Measurements from ENCODE around the gene CYB5A.

The CYB5A gene

DNA sequence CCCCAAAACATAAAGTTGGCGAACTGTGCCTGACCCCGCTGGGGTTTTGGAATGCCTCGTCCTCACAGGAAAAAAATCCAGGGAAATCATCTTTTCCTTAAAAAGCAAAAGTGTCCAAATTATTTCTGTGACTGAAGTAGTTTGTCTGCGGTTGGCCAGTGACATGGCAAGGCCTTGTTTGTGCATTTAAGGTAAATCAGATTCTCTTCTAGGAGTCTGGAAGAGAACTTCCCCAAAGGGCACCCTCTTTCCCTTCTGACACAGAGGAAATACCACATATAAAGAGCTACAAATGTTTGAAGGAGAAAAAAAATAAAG is 737 bp upstream of the CYB5A start:
- no peak for TF ChIP-seq ZFX (IDR thresholded peaks at IDR 0.05)
- TF ChIP-seq, protein P1, sequence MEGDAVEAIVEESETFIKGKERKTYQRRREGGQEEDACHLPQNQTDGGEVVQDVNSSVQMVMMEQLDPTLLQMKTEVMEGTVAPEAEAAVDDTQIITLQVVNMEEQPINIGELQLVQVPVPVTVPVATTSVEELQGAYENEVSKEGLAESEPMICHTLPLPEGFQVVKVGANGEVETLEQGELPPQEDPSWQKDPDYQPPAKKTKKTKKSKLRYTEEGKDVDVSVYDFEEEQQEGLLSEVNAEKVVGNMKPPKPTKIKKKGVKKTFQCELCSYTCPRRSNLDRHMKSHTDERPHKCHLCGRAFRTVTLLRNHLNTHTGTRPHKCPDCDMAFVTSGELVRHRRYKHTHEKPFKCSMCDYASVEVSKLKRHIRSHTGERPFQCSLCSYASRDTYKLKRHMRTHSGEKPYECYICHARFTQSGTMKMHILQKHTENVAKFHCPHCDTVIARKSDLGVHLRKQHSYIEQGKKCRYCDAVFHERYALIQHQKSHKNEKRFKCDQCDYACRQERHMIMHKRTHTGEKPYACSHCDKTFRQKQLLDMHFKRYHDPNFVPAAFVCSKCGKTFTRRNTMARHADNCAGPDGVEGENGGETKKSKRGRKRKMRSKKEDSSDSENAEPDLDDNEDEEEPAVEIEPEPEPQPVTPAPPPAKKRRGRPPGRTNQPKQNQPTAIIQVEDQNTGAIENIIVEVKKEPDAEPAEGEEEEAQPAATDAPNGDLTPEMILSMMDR (conservative IDR thresholded peaks at IDR 0.05), result no peak
- peak overlapping the region; percentile 90 for H3K27ac ChIP-seq

DNA sequence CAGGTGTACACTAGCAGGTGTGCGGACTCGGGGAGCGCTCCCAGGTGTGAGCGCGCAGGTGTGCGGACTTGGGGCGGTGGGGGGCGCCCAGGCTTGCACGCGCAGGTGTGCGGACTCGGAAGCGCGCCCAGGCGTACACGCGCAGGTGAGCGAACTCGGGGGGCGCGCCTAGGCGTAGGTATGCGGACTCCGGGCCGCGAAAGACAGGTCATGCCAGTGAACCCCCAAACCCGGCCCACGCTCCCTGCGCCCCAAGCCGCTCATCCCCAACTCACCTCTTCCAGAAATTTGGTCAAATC is 342 bp downstream of the CYB5A start:
- no peak for TF ChIP-seq ZFX (IDR thresholded peaks at IDR 0.05)
- TF ChIP-seq, protein P1 (conservative IDR thresholded peaks at IDR 0.05), result peak; percentile 61
- peak overlapping the region; percentile 90 for H3K27ac ChIP-seq

DNA sequence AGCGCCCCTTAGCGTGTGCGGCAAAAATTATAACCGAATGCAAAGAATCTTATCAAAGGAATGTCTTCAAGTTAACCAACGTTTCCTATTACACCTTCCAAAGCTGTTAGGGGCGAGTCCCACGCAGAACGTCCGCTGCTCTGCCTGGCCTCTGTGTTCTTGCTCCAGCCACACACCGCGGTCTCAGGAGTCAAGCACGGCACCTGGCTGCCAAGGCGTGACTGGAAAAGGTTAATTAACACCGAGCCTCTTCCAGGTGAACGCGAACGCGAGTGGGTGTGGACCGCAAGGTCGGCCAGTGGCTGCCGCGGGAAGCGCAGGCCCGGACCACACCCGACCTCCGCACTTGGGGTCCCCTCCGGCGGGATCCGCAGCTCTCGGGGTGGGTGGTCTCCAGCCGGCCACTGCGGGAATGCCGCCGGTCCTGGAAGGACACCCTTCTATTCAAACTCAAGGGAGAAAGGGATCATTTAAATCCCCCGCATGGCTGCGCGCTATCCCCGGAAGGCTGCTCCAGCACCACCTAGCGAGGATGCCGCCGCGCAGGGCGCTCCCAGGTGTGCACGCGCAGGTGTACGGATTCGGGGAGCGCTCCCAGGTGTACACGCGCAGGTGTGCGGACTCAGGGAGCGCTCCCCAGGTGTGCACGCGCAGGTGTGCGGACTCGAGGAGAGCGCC is 830 bp downstream of the CYB5A start:
- peak overlapping the region; percentile 90 for H3K27ac ChIP-seq
- no peak for TF ChIP-seq ZFX (IDR thresholded peaks at IDR 0.05)
- TF ChIP-seq, protein P1 (conservative IDR thresholded peaks at IDR 0.05), result peak; percentile 80

DNA sequence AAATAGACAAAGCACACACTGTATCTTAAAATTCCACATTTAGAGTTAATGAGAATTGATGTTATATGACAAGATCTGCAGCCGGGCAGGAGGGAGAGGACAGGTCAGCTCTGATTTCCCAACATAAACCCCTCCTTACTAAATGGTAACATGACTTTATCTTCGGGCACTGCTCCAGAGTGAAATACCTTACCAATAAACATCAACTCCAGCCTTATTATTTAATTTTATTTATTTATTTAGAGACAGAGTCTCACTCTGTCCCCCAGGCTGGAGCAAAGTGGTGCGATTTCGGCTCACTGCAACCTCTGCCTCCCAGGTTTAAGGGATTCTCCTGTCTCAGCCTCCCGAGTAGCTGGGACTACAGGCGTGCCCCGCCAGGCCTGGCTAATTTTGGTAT is 1.7 kb downstream of the CYB5A start:
- TF ChIP-seq, protein P1 (conservative IDR thresholded peaks at IDR 0.05), result no peak
- no peak for TF ChIP-seq ZFX (IDR thresholded peaks at IDR 0.05)
- peak overlapping the region; percentile 90 for H3K27ac ChIP-seq

DNA sequence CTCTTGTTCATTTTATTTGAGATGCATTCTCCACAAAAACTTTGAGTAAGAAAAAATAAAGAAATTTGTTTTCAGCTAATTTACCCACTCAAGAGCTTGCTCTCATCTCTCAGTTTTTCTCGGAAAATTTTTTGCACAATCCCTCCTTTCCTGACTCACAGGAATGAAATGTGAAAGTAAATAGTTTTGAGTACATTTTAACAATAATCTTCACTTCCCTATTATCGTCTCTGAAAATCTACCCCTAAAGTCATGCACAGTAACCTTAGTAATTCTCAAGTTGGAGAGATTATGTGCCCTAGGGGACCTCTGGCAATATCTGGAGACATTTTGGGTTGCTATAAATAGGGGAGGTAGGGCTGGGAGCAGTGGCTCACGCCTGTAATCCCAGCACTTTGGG is 2.6 kb downstream of the CYB5A start:
- no peak for TF ChIP-seq ZFX (IDR thresholded peaks at IDR 0.05)
- TF ChIP-seq, protein P1 (conservative IDR thresholded peaks at IDR 0.05), result no peak
- peak overlapping the region; percentile 64 for H3K27ac ChIP-seq

DNA sequence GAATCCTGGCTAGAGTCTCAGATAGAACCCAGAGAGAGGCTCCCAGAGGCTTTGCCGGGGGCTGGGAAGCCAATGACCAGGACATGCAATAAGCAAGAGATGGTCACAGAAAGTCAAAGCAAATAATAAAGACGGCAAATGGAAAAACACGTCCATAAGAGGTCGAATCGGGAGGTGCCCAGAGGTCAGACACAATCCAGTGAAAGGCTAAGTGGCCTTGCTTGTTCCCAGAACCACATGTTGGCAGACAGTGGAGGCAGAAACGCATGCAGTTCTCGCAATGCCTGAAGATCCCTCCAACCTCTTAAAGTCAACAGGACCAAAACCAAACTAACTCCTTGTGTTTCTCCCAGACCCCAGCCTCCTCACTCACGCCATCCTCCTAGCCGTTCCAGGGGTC is 3.0 kb downstream of the CYB5A start:
- TF ChIP-seq, protein P1 (conservative IDR thresholded peaks at IDR 0.05), result no peak
- TF ChIP-seq ZFX (IDR thresholded peaks at IDR 0.05), result no peak
- H3K27ac ChIP-seq, result peak overlapping the region; percentile 64

DNA sequence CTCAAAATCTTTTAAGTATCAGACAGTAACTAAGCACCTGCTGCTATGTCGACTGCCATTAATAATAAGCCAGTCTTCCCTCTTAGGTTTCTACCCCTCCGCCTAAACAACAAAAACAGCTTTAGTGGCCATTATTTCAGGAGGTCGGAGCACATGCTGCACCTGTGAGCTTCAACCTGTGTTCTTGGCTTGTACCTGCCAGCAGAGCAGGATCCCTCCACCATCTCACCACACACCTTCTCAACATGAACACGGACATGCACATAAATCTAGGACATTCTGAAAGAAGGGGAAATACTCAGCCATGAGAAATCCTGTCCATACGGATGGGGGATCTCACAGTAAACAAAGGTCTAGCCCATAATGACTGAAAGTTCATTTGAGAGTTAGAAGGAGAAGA is 3.7 kb downstream of the CYB5A start:
- TF ChIP-seq, protein P1 (conservative IDR thresholded peaks at IDR 0.05), result no peak
- no peak for TF ChIP-seq ZFX (IDR thresholded peaks at IDR 0.05)

More for the DNA sequence above, 3.7 kb downstream of the CYB5A start:
- H3K27ac ChIP-seq, result peak overlapping the region; percentile 64; the same call in 1 of the 2 replicates
